Measurements from ENCODE around the gene KIR2DL4. TPM values are rescaled to one million over a fixed set of nuclear protein-coding genes. Genes with fewer than 3 reads are reported as not detected.

KIR2DL4 gene
- total RNA-seq, 1 experiment from 2014 or later: not detected

DNA sequence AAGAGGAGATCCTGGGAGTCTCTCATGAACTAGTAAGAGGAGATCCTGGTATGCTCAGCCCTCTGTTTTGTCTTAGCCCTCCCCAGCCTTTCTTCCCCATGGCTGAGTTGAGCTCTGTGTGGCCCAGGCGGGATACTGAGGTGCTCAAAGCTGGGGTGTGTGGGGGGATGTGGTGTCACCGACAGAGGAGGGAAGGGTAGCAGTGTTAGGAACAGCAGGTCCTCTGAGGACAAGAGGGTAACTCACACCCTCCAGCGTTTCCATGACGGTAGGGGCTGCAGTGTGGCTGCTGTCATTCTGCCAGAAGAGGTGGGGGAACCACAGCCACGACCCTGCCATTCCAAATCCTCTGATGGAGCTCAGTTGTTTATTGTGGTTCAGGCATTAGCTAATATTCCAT, 691 bp downstream of the KIR2DL4 start:
- H3K4me1 ChIP-seq (ENCODE audit: control insufficient read depth in 1 of 2, insufficient read depth in 2 of 2, low read length in 2 of 2): no peaks in the 10 kb centered on the region
- H3K27me3 ChIP-seq (ENCODE audit: insufficient read depth, low read length): peaks cover 19% of the 10 kb centered on the region; the same call in 1 of the 2 replicates
- H2AFZ ChIP-seq (ENCODE audit: low read depth, low read length, poor library complexity, severe bottlenecking): no peak overlapping the region
- no peak overlapping the region for H3K4me3 ChIP-seq (replicated peaks in 1 of 2; ENCODE audit: low read depth in 1 of 2, low read length in 2 of 2)
- ATAC-seq (no peak), DNase-seq (ENCODE audit: low read depth, low spot score) (no peak)
- ChIA-PET RAD21 (ENCODE audit: low non-redundant PET in 1 of 2, low total read pairs in 2 of 2, uncharacterized antibody in 2 of 2, unreplicated experiment in 2 of 2) (no interaction called here), CTCF (no interaction called here), POLR2A (no interaction called here)
- H3K4me2 ChIP-seq (ENCODE audit: low read length): no peak overlapping the region
- no TSS peak for BruUV-seq (replicated peaks)
- intact Hi-C loops (cut with micrococcal nuclease): no loop called here
- H3K27ac ChIP-seq (ENCODE audit: low read depth, low read length): no peak overlapping the region
- H3K9ac ChIP-seq (ENCODE audit: low read length): no peak overlapping the region
- H3K79me2 ChIP-seq (ENCODE audit: insufficient read depth, low read length): no peaks in the 10 kb centered on the region
- no peaks in the 10 kb centered on the region for H3K36me3 ChIP-seq (ENCODE audit: control insufficient read depth in 1 of 2, insufficient read depth in 2 of 2, low read length in 2 of 2)
- peaks cover 0 to 3% of the 10 kb centered on the region in 2 experiments; a peak in 1 of 4 replicates for H3K9me3 ChIP-seq (ENCODE audit: control insufficient read depth in 1 of 2, insufficient read depth in 1 of 2, low read depth in 1 of 2, low read length in 2 of 2)
- no peaks in the 10 kb centered on the region for H3K9me2 ChIP-seq (ENCODE audit: insufficient read depth)
- no peak for TF ChIP-seq EZH2phosphoT487 (IDR thresholded peaks at IDR 0.05; ENCODE audit: borderline replicate concordance)
- no peak for TF ChIP-seq CBX3 (IDR thresholded peaks at IDR 0.05; ENCODE audit: low read depth)
- TF ChIP-seq YY1 (IDR thresholded peaks at IDR 0.05; ENCODE audit: extremely low read depth, insufficient replicate concordance, low read depth, low read length): no peak
- no peaks in the 10 kb centered on the region for H4K20me1 ChIP-seq (ENCODE audit: insufficient read depth)

GRCh38 chr19:54804571-54804970, 1.2 kb downstream of the KIR2DL4 start:
- no peak overlapping the region for H2AFZ ChIP-seq (ENCODE audit: low read depth, low read length, poor library complexity, severe bottlenecking)
- peaks cover 15% of the 10 kb centered on the region; the same call in 1 of the 2 replicates for H3K27me3 ChIP-seq (ENCODE audit: insufficient read depth, low read length)
- no peaks in the 10 kb centered on the region for H3K4me1 ChIP-seq (ENCODE audit: control insufficient read depth in 1 of 2, insufficient read depth in 2 of 2, low read length in 2 of 2)
- ATAC-seq: no peak
- BruUV-seq (replicated peaks): no TSS peak
- intact Hi-C loops (cut with micrococcal nuclease): no loop called here
- H3K9ac ChIP-seq (ENCODE audit: low read length): no peak overlapping the region
- CTCF ChIA-PET: no interaction called here
- no peak overlapping the region for H3K27ac ChIP-seq (ENCODE audit: low read depth, low read length)
- H3K9me2 ChIP-seq (ENCODE audit: insufficient read depth): no peaks in the 10 kb centered on the region
- H3K4me2 ChIP-seq (ENCODE audit: low read length): no peak overlapping the region
- H3K36me3 ChIP-seq (ENCODE audit: control insufficient read depth in 1 of 2, insufficient read depth in 2 of 2, low read length in 2 of 2): no peaks in the 10 kb centered on the region
- no peaks in the 10 kb centered on the region for H3K79me2 ChIP-seq (ENCODE audit: insufficient read depth, low read length)
- RAD21 ChIA-PET (ENCODE audit: low non-redundant PET in 1 of 2, low total read pairs in 2 of 2, uncharacterized antibody in 2 of 2, unreplicated experiment in 2 of 2): no interaction called here
- no peaks in the 10 kb centered on the region for H4K20me1 ChIP-seq (ENCODE audit: insufficient read depth)
- TF ChIP-seq SIN3A (IDR thresholded peaks at IDR 0.05; ENCODE audit: low read depth): no peak
- no peak for TF ChIP-seq POLR2A (IDR thresholded peaks at IDR 0.05; ENCODE audit: borderline replicate concordance, extremely low read depth, insufficient read depth, insufficient read length)
- no peak for TF ChIP-seq CBX3 (IDR thresholded peaks at IDR 0.05; ENCODE audit: low read depth)
- TF ChIP-seq MAX (IDR thresholded peaks at IDR 0.05): no peak
- no peak for TF ChIP-seq CTCF (IDR thresholded peaks at IDR 0.05 in 2 of 3, conservative IDR thresholded peaks at IDR 0.05 in 1 of 3; ENCODE audit: borderline replicate concordance in 1 of 3, insufficient read depth in 1 of 3, low read depth in 2 of 3, low read length in 2 of 3)
- no peak for TF ChIP-seq EGR1 (IDR thresholded peaks at IDR 0.05; ENCODE audit: low read depth)
- no peak for TF ChIP-seq POLR2AphosphoS5 (IDR thresholded peaks at IDR 0.05; ENCODE audit: low read depth, low read length)
- no peak for DNase-seq (ENCODE audit: low read depth, low spot score)
- H3K9me3 ChIP-seq (ENCODE audit: control insufficient read depth in 1 of 2, insufficient read depth in 1 of 2, low read depth in 1 of 2, low read length in 2 of 2): peaks cover 0 to 3% of the 10 kb centered on the region in 2 experiments; a peak in 1 of 4 replicates
- POLR2A ChIA-PET: no interaction called here
- no peak overlapping the region for H3K4me3 ChIP-seq (replicated peaks in 1 of 2; ENCODE audit: low read depth in 1 of 2, low read length in 2 of 2)
